ENCODE data around the gene HBP1. TPM values are rescaled to one million over a fixed set of nuclear protein-coding genes. Genes with fewer than 3 reads are reported as not detected.

The HBP1 gene
- total RNA-seq, 2 donors from 2014 or later = 43.9 to 55.9 TPM

- no peak for DNase-seq (ENCODE audit: low spot score)
- intact Hi-C loops (cut with DNase I) = no loop called here
Observed at GRCh38 chr7:107172276-107173032, 3.7 kb downstream of the HBP1 start.

- intact Hi-C loops (cut with DNase I) = no loop called here
- no peak for DNase-seq (ENCODE audit: low spot score)
Observed at GRCh38 chr7:107173191-107173590, 4.4 kb downstream of the HBP1 start.

GRCh38 chr7:107173691-107174406 lies 5.0 kb downstream of the HBP1 start:
- intact Hi-C loops (cut with DNase I) = no loop called here

GRCh38 chr7:107179326-107180164 lies 10.7 kb downstream of the HBP1 start:
- DNase-seq (ENCODE audit: low spot score) = no peak
- intact Hi-C loops (cut with DNase I) = no loop called here

More at GRCh38 chr7:107173691-107174406, 5.0 kb downstream of the HBP1 start:
- DNase-seq (ENCODE audit: low spot score) = no peak

- intact Hi-C loops (cut with DNase I) = no loop called here
- DNase-seq (ENCODE audit: low spot score) = no peak
Observed at GRCh38 chr7:107180378-107180777, 11.6 kb downstream of the HBP1 start.

GRCh38 chr7:107181172-107181571 lies 12.4 kb downstream of the HBP1 start:
- no peak for DNase-seq (ENCODE audit: low spot score)
- intact Hi-C loops (cut with DNase I) = no loop called here

- no peak for DNase-seq (ENCODE audit: low spot score)
- intact Hi-C loops (cut with DNase I) = no loop called here
Observed at GRCh38 chr7:107185716-107186115, 16.9 kb downstream of the HBP1 start.

GRCh38 chr7:107186240-107186639 lies 17.4 kb downstream of the HBP1 start:
- intact Hi-C loops (cut with DNase I) = no loop called here
- DNase-seq (ENCODE audit: low spot score) = no peak

- no peak for DNase-seq (ENCODE audit: low spot score)
- intact Hi-C loops (cut with DNase I) = no loop called here
Observed at GRCh38 chr7:107187774-107188173, 19.0 kb downstream of the HBP1 start.

GRCh38 chr7:107190090-107190489 lies 21.3 kb downstream of the HBP1 start:
- no peak for DNase-seq (ENCODE audit: low spot score)

GRCh38 chr7:107194052-107194451 lies 25.2 kb downstream of the HBP1 start:
- no peak for DNase-seq (ENCODE audit: low spot score)
- intact Hi-C loops (cut with DNase I) = no loop called here

More at GRCh38 chr7:107190090-107190489, 21.3 kb downstream of the HBP1 start:
- intact Hi-C loops (cut with DNase I) = no loop called here

- DNase-seq (ENCODE audit: low spot score) = no peak
- intact Hi-C loops (cut with DNase I) = no loop called here
Observed at GRCh38 chr7:107196834-107197610, 28.2 kb downstream of the HBP1 start.

GRCh38 chr7:107201795-107202450 lies 33.1 kb downstream of the HBP1 start:
- DNase-seq (ENCODE audit: low spot score) = no peak
- intact Hi-C loops (cut with DNase I) = no loop called here

GRCh38 chr7:107203607-107204006 lies 34.8 kb downstream of the HBP1 start:
- intact Hi-C loops (cut with DNase I) = no loop called here
- DNase-seq (ENCODE audit: low spot score) = no peak

GRCh38 chr7:107206136-107206535 lies 37.3 kb downstream of the HBP1 start:
- intact Hi-C loops (cut with DNase I) = no loop called here

GRCh38 chr7:107206706-107207105 lies 37.9 kb downstream of the HBP1 start:
- intact Hi-C loops (cut with DNase I) = no loop called here

More at GRCh38 chr7:107206136-107206535, 37.3 kb downstream of the HBP1 start:
- no peak for DNase-seq (ENCODE audit: low spot score)

GRCh38 chr7:107207459-107207858 lies 38.7 kb downstream of the HBP1 start:
- DNase-seq (ENCODE audit: low spot score) = no peak

More at GRCh38 chr7:107206706-107207105, 37.9 kb downstream of the HBP1 start:
- DNase-seq (ENCODE audit: low spot score) = no peak

GRCh38 chr7:107208024-107208521 lies 39.3 kb downstream of the HBP1 start:
- intact Hi-C loops (cut with DNase I) = no loop called here
- DNase-seq (ENCODE audit: low spot score) = no peak

More at GRCh38 chr7:107207459-107207858, 38.7 kb downstream of the HBP1 start:
- intact Hi-C loops (cut with DNase I) = no loop called here

All from posterior vena cava (tissue), 2 donors.